IMR-90 (cell line): ENCODE measurements around the gene CD69. TPM values are rescaled to one million over a fixed set of nuclear protein-coding genes. Genes with fewer than 3 reads are reported as not detected.

Source experiments
- ATAC-seq: fragments of 200-7000 bp; cut with Tn5 transposase; 2 replicates; pipeline ENCODE4 v1.9.1; 2020; ENCODE audit warnings: low read depth, mild to moderate bottlenecking, moderate library complexity
- BruUV-seq: library from RNA; stranded (reverse); fragments of 400-500 nt; replicated peaks from 2 replicates; lab custom pipeline; 2021; lab: Mats Ljungman, UMichigan
- CTCF ChIA-PET: fragments of 300-600 bp; formaldehyde crosslinking; extraction: SDS; loops from one replicate; lab custom pipeline; 2021; ENCODE audit warnings: antibody characterized with exemption; lab: Yijun Ruan, JAX
- POLR2A ChIA-PET: fragments of 300-600 bp; sonication (Branson Sonifier 250); formaldehyde crosslinking; loops from one replicate; lab custom pipeline; 2022; ENCODE audit warnings: antibody characterized with exemption; ENCODE audit not compliant: unreplicated experiment; lab: Charles Lee
- DNase-seq: peaks from one replicate; pipeline ENCODE4 v3.0.0; 2013
- H2AFZ ChIP-seq: replicated peaks from 2 replicates; pipeline ENCODE3; 2013; ENCODE audit warnings: low read length, mild to moderate bottlenecking; ENCODE audit not compliant: poor library complexity
- H2AK5ac ChIP-seq: 2 replicates; pipeline ENCODE4 v1.6.1; 2013; ENCODE audit warnings: low read depth, low read length, inconsistent platforms
- H2AK9ac ChIP-seq: replicated peaks from 2 replicates; pipeline ENCODE3; 2013; ENCODE audit warnings: mild to moderate bottlenecking, low read depth, low read length, moderate library complexity; ENCODE audit not compliant: poor library complexity
- H2BK120ac ChIP-seq: 2 replicates; pipeline ENCODE4 v1.6.1; 2013; ENCODE audit warnings: low read depth, low read length, inconsistent platforms
- H2BK15ac ChIP-seq: 3 replicates; pipeline ENCODE4 v1.6.1; 2013; ENCODE audit warnings: low read depth, low read length, inconsistent platforms
- H2BK20ac ChIP-seq: 2 replicates; pipeline ENCODE4 v1.6.1; 2013; ENCODE audit warnings: low read depth, mild to moderate bottlenecking, inconsistent platforms, low read length, moderate library complexity
- H2BK5ac ChIP-seq: 2 replicates; pipeline ENCODE4 v1.6.1; 2013; ENCODE audit warnings: mild to moderate bottlenecking, low read depth, low read length, inconsistent platforms; ENCODE audit not compliant: poor library complexity, severe bottlenecking
- H3K14ac ChIP-seq: replicated peaks from 2 replicates; pipeline ENCODE4 v1.6.1; 2013; ENCODE audit warnings: low read depth, low read length, inconsistent platforms
- H3K18ac ChIP-seq: 2 replicates; pipeline ENCODE4 v1.6.1; 2013; ENCODE audit warnings: low read depth, low read length, control low read depth
- H3K23ac ChIP-seq: 2 replicates; pipeline ENCODE4 v1.6.1; 2013; ENCODE audit warnings: low read depth, low read length, inconsistent platforms
- H3K27ac ChIP-seq: 2 replicates; pipeline ENCODE4 v1.5.1; 2013; ENCODE audit warnings: mild to moderate bottlenecking, control low read depth, low read length; ENCODE audit not compliant: insufficient read depth
- H3K27me3 ChIP-seq: 2 replicates; pipeline ENCODE4 v1.6.1; 2013; ENCODE audit warnings: low read length; ENCODE audit not compliant: control insufficient read depth, insufficient read depth
- H3K36me3 ChIP-seq: 2 replicates; pipeline ENCODE4 v1.6.1; 2013; ENCODE audit warnings: low read length, mixed read lengths; ENCODE audit not compliant: control insufficient read depth, insufficient read depth
- H3K4ac ChIP-seq: 2 replicates; pipeline ENCODE4 v1.6.1; 2013; ENCODE audit warnings: low read depth, low read length, inconsistent platforms
- H3K4me1 ChIP-seq: 2 replicates; pipeline ENCODE4 v1.6.1; 2013; ENCODE audit warnings: low read length, mixed read lengths; ENCODE audit not compliant: control insufficient read depth, insufficient read depth
- H3K4me2 ChIP-seq: 2 replicates; pipeline ENCODE4 v1.6.1; 2013; ENCODE audit warnings: low read depth, mild to moderate bottlenecking, control low read depth, low read length, moderate library complexity
- H3K4me3 ChIP-seq: 2 replicates; pipeline ENCODE4 v1.5.1; 2013; ENCODE audit warnings: low read depth, mild to moderate bottlenecking, control low read depth, low read length, moderate library complexity; ENCODE audit not compliant: insufficient read depth
- H3K56ac ChIP-seq: 2 replicates; pipeline ENCODE4 v1.6.1; 2013; ENCODE audit warnings: low read length, inconsistent platforms; ENCODE audit not compliant: insufficient read depth; ENCODE audit errors: extremely low read depth
- H3K79me1 ChIP-seq, 2 experiments: 2 replicates each; pipeline ENCODE4 v1.6.1; 2013; ENCODE audit warnings: low read length in 2 of 2, inconsistent platforms in 1 of 2, low read depth in 1 of 2
- H3K9ac ChIP-seq: 2 replicates; pipeline ENCODE4 v1.6.1; 2013; ENCODE audit warnings: low read depth, low read length, control low read depth
- H3K9me1 ChIP-seq: 2 replicates; pipeline ENCODE4 v1.6.1; 2013; ENCODE audit warnings: low read length, inconsistent platforms; ENCODE audit not compliant: insufficient read depth
- H3K9me3 ChIP-seq: 2 replicates; pipeline ENCODE4 v1.6.1; 2013; ENCODE audit warnings: low read length; ENCODE audit not compliant: control insufficient read depth, insufficient read depth
- H4K20me1 ChIP-seq: 2 replicates; pipeline ENCODE4 v1.6.1; 2013; ENCODE audit warnings: low read length, inconsistent platforms; ENCODE audit not compliant: insufficient read depth
- H4K5ac ChIP-seq: 2 replicates; pipeline ENCODE4 v1.6.1; 2013; ENCODE audit warnings: mild to moderate bottlenecking, low read depth, low read length, control low read depth
- H4K8ac ChIP-seq, 2 experiments: 2 replicates each; pipeline ENCODE4 v1.6.1; 2013; ENCODE audit warnings: low read depth in 2 of 2, low read length in 2 of 2, control low read depth in 1 of 2, inconsistent platforms in 1 of 2
- H4K91ac ChIP-seq: 2 replicates; pipeline ENCODE4 v1.6.1; 2013; ENCODE audit warnings: low read depth, low read length, inconsistent platforms; ENCODE audit not compliant: insufficient read depth
- CHD1 ChIP-seq: IDR thresholded peaks from 2 replicates; pipeline ENCODE4 v1.6.1; 2012; ENCODE audit warnings: low read depth, low read length, improper control_type of control experiment
- FOS ChIP-seq: fragments of 150-350 bp; IDR thresholded peaks from 2 replicates; pipeline ENCODE4 v1.6.1; 2016; ENCODE audit warnings: low read depth, low read length
- POLR2A ChIP-seq: IDR thresholded peaks from 2 replicates; pipeline ENCODE4 v1.6.1; 2012; ENCODE audit warnings: mild to moderate bottlenecking, low read depth, low read length
- SMC3 ChIP-seq: fragments of 150-350 bp; IDR thresholded peaks from 2 replicates; pipeline ENCODE4 v1.6.1; 2016; ENCODE audit warnings: low read depth, mild to moderate bottlenecking, antibody characterized with exemption, low read length, moderate library complexity
- WGBS, 2 experiments: methylation state at CpG; one replicate each; pipeline versions ENCODE4 v1.1.5 to v1.1.7; 2013; ENCODE audit warnings: missing lambda C conversion rate in 2 of 2; ENCODE audit not compliant: insufficient read length in 1 of 2; ENCODE audit errors: extremely low coverage in 2 of 2; 5-methylcytosine and 5-hydroxymethylcytosine counted together
- dilution Hi-C: fragments of 300-500 bp; cut with HindIII; formaldehyde crosslinking; loops from one replicate; pipeline ENCODE4 v1.14.3; 2018; ENCODE audit warnings: low sequenced_read_pairs; ENCODE audit not compliant: unreplicated experiment
- in situ Hi-C: fragments of 300-500 bp; cut with MboI; formaldehyde crosslinking; loops from 3 replicates; pipeline ENCODE4 v1.14.3; 2019; ENCODE audit warnings: low sequenced_read_pairs, inconsistent platforms, mixed read lengths
- intact Hi-C: fragments of 100-400 bp; cut with micrococcal nuclease; formaldehyde crosslinking; loops from 2 replicates; pipeline ENCODE4 v1.10.0; 2022
- polyA plus RNA-seq, 3 experiments: library from polyadenylated mRNA; depleted of rRNA; stranded (reverse); fragments of >200 nt; gene quantifications; 2 replicates each; pipeline ENCODE4 v1.2.3, GENCODE V29; 2012; ENCODE audit warnings: low replicate concordance in 1 of 3
- total RNA-seq: library from RNA; depleted of rRNA; stranded (reverse); fragments of >200 nt; gene quantifications from 2 replicates; pipeline ENCODE4 v1.2.3, GENCODE V29; 2012
- TF ChIP-seq, protein P1 (sequence below): fragments of 150-350 bp; IDR thresholded peaks from 2 replicates; pipeline ENCODE4 v1.6.1; 2017; ENCODE audit warnings: mild to moderate bottlenecking, antibody characterized with exemption, low read length, low read depth

CD69 gene
- total and polyA plus RNA-seq, 2 of the 4 experiments (the other 2 are of a cell fraction): not detected

DNA sequence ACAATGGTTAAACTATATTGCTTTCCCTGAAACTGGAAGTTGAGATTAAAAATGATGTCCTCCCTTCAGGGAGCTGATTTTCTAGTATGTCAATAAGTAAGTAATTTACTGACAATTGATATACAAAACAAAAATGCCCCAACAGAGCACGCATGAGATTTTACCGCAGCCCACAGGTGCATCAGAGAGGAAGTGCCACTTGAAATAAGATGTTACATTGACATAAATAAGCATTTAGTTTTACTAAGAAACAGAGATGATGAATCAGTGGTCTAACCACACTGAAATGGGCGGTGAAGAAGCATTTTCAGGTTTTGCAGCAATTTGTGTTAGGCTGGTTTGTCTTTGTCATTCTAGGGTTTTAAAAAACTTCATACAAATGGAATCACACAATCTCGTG, 19.0 kb downstream of the CD69 start:
- no peak overlapping the region for H4K8ac ChIP-seq
- no peaks in the 10 kb centered on the region for H3K79me1 ChIP-seq
- TF ChIP-seq SMC3 (no peak), POLR2A (no peak), FOS (no peak), CHD1 (no peak)
- TF ChIP-seq, protein P1, sequence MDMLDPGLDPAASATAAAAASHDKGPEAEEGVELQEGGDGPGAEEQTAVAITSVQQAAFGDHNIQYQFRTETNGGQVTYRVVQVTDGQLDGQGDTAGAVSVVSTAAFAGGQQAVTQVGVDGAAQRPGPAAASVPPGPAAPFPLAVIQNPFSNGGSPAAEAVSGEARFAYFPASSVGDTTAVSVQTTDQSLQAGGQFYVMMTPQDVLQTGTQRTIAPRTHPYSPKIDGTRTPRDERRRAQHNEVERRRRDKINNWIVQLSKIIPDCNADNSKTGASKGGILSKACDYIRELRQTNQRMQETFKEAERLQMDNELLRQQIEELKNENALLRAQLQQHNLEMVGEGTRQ: no peak
- BruUV-seq: no TSS peak
- DNase-seq (no peak), ATAC-seq (no peak)
- dilution Hi-C loops: no loop called here
- POLR2A ChIA-PET: no interaction called here
- intact Hi-C loops: loop anchor here (10.0 kb wide), 1 partner anchor 473 kb away; the partner anchor contains the start of gene GABARAPL1
- no peak overlapping the region for H3K4ac ChIP-seq
- H3K9ac ChIP-seq: no peak overlapping the region
- in situ Hi-C loops: no loop called here
- no peak overlapping the region for H2AK5ac ChIP-seq
- no peak overlapping the region for H2AFZ ChIP-seq
- peaks cover 10% of the 10 kb centered on the region for H3K27me3 ChIP-seq
- H2BK120ac ChIP-seq: no peak overlapping the region
- H3K36me3 ChIP-seq: no peaks in the 10 kb centered on the region
- no peak overlapping the region for H3K27ac ChIP-seq
- CTCF ChIA-PET: interaction anchor here (1.9 kb wide), 1 partner anchor 18 kb away, joined by 14 read pairs; no protein-coding TSS in a partner anchor
- H3K23ac ChIP-seq: no peak overlapping the region
- H2AK9ac ChIP-seq: no peak overlapping the region
- no peak overlapping the region for H3K14ac ChIP-seq
- H4K20me1 ChIP-seq: no peaks in the 10 kb centered on the region
- WGBS, 2 experiments: no CpG with 5 or more reads among the region's 4 CpGs
- H3K4me1 ChIP-seq: no peaks in the 10 kb centered on the region
- H3K4me2 ChIP-seq: no peak overlapping the region
- no peak overlapping the region for H3K18ac ChIP-seq
- H4K91ac ChIP-seq: no peak overlapping the region
- H4K5ac ChIP-seq: no peak overlapping the region
- H2BK5ac ChIP-seq: no peak overlapping the region
- H3K56ac ChIP-seq: no peak overlapping the region
- H2BK20ac ChIP-seq: no peak overlapping the region
- no peaks in the 10 kb centered on the region for H3K9me1 ChIP-seq
- no peak overlapping the region for H2BK15ac ChIP-seq
- H3K4me3 ChIP-seq: no peak overlapping the region
- H3K9me3 ChIP-seq: no peaks in the 10 kb centered on the region
